Muscle layer of colon (tissue), 2 donors: ENCODE measurements around the gene SATB1.

Experiments used
- H3K27ac ChIP-seq: one replicate; pipeline ENCODE4 v1.7.0; 2013; ENCODE audit warnings: low read depth, mild to moderate bottlenecking, low read length, moderate library complexity
- H3K27me3 ChIP-seq, 2 donors: one replicate each; pipeline ENCODE4 v1.7.0; 2013; ENCODE audit warnings: low read length in 2 of 2, mild to moderate bottlenecking in 2 of 2; ENCODE audit not compliant: insufficient read depth in 2 of 2, control insufficient read depth in 1 of 2
- H3K36me3 ChIP-seq: one replicate; pipeline ENCODE4 v1.7.0; 2013; ENCODE audit warnings: mild to moderate bottlenecking, low read length; ENCODE audit not compliant: insufficient read depth
- H3K4me1 ChIP-seq: one replicate; pipeline ENCODE4 v1.7.0; 2013; ENCODE audit warnings: mild to moderate bottlenecking, low read length; ENCODE audit not compliant: insufficient read depth
- H3K4me3 ChIP-seq, 2 donors: one replicate each; pipeline ENCODE4 v1.7.0; 2013; ENCODE audit warnings: low read length in 2 of 2, low read depth in 1 of 2, mild to moderate bottlenecking in 1 of 2, moderate library complexity in 1 of 2
- H3K9ac ChIP-seq: one replicate; pipeline ENCODE4 v1.7.0; 2013; ENCODE audit warnings: low read length
- H3K9me3 ChIP-seq: one replicate; pipeline ENCODE4 v1.7.0; 2013; ENCODE audit warnings: mild to moderate bottlenecking, low read length
- donor health status: abdominal sarcoma.
- donor health status: Adenocarcinoma of cecum.

The SATB1 gene

DNA sequence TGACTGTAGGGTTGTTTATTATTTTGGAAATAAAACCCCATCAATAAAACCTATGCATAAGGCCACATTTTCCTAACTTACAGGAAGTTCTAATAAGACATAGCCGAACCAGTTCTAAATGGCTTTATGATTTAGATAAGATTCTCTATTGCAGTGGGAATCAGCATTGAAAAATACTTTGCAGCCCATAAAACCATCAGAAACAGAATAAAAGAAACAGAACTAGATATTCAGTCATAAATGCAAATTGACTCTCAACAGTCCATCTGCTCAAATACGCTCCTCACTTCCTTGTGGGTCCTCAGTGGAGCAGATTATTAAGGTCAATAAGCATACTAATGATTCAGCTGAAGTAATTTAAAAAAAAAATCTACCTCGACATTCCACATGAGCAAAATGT, 8.8 kb downstream of the SATB1 start:
- Histone ChIP-seq H3K9me3 (no peaks in the 10 kb centered on the region), H3K27ac (no peak overlapping the region), H3K9ac (no peak overlapping the region), H3K4me1 (peaks cover 25% of the 10 kb centered on the region), H3K36me3 (peaks cover 22% of the 10 kb centered on the region), H3K4me3 (no peak overlapping the region), H3K27me3 (no peaks in the 10 kb centered on the region)

DNA sequence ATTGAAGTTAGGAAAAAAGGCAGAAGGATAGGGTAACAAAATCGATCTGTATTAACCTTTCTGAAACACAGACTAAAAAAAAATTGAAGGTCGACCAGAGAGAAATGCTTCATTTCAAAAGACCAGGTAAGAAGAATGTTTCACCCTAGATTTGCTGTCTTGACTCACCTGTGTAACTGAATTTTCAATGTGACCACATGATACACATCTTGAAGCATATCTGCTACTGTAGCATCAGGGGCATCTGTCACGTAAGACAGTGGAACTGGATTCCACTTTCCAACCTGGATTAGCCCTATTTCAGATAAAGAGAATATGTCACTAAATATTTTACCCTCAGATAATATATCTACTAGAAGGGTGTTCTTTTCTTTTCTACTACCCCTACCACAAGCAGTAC, 9.3 kb downstream of the SATB1 start:
- H3K27ac ChIP-seq: no peak overlapping the region
- no peaks in the 10 kb centered on the region for H3K27me3 ChIP-seq
- peaks cover 25% of the 10 kb centered on the region for H3K4me1 ChIP-seq
- H3K36me3 ChIP-seq: peaks cover 22% of the 10 kb centered on the region
- no peak overlapping the region for H3K4me3 ChIP-seq
- no peaks in the 10 kb centered on the region for H3K9me3 ChIP-seq
- H3K9ac ChIP-seq: no peak overlapping the region

DNA sequence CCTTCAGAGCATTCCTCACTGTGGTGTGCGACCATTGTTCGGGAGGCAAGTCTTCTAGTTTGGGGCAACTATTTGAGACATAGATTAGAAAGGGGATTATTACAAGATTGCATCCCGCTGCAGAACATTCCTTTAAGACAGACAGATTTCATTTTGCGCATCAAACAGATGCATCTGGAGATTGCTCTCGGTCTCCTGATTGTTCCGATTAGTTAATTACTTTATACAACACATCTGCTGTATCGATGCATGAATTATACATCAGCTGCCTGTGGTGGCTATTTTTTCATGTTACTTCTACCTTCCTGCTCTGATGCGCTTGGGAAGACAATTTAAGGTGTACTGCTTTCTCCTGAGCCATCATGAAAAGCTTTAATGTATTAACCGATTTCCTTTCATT, 10.0 kb downstream of the SATB1 start:
- Histone ChIP-seq H3K9me3 (no peaks in the 10 kb centered on the region), H3K9ac (no peak overlapping the region), H3K4me1 (peaks cover 25% of the 10 kb centered on the region), H3K36me3 (peaks cover 16% of the 10 kb centered on the region), H3K27ac (no peak overlapping the region), H3K4me3 (no peak overlapping the region), H3K27me3 (no peaks in the 10 kb centered on the region)

DNA sequence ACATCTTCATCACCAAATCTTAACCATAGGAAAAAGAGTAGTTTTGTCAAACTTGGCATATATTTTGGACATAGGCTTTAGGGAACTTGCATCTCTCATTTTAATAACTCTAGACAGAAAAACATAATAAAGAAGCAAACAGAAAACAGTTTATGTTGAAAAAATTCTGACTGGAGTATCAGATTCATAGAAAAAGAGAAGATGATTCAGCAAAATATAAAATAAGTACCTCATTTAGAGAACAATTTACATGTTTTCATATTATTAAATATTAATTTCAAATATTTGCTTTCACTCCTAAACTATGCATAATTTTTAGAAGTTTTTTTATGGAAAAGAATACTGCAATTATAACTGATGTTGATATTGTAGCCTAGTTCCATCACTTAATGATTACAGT, 12.5 kb downstream of the SATB1 start:
- Histone ChIP-seq H3K4me1 (peaks cover 8% of the 10 kb centered on the region), H3K4me3 (no peak overlapping the region)

DNA sequence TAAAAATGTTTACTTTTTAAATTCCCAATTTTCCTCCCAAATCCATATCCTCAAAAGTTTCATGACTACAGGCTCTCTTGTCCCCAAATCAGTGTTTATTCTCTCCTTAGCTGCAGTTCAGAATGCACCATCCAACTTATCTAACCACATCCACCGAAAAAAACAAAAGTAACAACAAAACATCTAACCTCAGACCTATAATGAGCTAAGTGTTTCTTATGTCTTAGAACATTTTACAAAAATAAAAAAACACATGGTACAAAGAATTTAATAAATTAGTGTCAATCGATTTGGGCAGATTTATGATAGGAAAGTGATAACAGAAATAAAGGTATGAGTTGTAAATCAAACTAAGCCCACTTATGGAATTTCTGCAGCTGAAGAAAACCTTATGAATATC, 13.6 kb downstream of the SATB1 start:
- Histone ChIP-seq H3K4me1 (peaks cover 5% of the 10 kb centered on the region), H3K27me3 (no peaks in the 10 kb centered on the region), H3K27ac (no peak overlapping the region), H3K9ac (no peak overlapping the region), H3K36me3 (peaks cover 16% of the 10 kb centered on the region), H3K9me3 (no peaks in the 10 kb centered on the region), H3K4me3 (no peak overlapping the region)

More for the DNA sequence above, 12.5 kb downstream of the SATB1 start:
- Histone ChIP-seq H3K36me3 (peaks cover 16% of the 10 kb centered on the region), H3K27ac (no peak overlapping the region), H3K9ac (no peak overlapping the region), H3K9me3 (no peaks in the 10 kb centered on the region), H3K27me3 (no peaks in the 10 kb centered on the region)

DNA sequence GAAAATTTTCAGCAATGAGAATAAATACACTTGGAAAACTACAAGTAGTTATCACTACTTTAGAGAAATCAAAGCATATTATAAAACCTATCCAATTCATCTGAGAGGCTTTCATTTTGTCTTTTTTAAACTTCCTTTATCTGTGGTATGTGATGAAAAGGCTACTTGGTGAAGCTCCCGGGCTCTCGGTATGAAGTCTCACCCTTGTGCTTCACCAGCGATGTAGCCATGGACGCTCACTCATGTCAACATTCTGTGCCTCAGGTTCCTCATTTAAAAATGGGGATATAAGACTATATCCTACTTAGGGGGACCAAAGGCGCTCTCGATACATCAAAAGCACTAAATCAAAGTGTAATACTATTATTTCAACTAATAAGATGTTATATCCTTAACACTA, 14.9 kb downstream of the SATB1 start:
- no peak overlapping the region for H3K27ac ChIP-seq
- H3K9me3 ChIP-seq: no peaks in the 10 kb centered on the region
- H3K9ac ChIP-seq: no peak overlapping the region
- no peak overlapping the region for H3K4me3 ChIP-seq
- no peaks in the 10 kb centered on the region for H3K27me3 ChIP-seq
- H3K36me3 ChIP-seq: peaks cover 11% of the 10 kb centered on the region
- H3K4me1 ChIP-seq: peaks cover 11% of the 10 kb centered on the region

DNA sequence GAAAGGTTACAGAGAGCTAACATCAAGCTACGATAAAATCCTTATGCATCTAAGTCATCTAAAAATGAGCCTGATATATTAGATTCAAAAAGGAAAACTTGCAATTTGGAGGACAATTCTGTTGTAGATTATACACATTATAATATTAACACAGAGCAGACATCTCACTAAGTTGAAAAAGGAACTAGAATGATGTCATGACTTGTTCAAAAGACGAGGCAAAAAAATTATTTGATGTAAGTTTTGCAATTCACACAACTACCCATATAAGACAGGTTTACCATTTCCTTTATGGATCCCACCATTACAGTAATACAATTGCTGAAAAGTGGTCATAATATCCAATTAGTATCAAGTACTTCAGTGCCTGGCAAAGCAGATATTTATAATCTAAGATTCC, 15.9 kb downstream of the SATB1 start:
- no peak overlapping the region for H3K4me3 ChIP-seq
- H3K4me1 ChIP-seq: peaks cover 12% of the 10 kb centered on the region

DNA sequence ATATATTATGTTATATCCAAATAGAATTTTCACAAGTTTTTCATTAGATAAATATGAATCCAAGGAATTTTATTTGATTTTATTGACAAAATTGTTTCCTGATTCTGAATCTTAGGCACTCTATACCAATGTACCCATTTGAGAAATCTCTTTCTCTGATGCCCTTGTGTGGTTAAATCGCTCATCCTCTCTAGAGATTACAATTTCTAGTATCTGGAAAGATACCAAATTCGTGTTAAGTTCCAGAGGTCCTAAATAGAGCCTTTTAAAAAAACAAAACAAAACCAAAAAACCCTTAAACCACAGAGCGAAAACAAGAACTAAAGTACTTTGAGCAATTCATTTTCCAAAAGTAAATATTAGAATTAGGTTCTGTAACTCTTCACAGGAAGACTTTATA, 20.0 kb downstream of the SATB1 start:
- Histone ChIP-seq H3K9ac (no peak overlapping the region), H3K27me3 (no peaks in the 10 kb centered on the region), H3K4me3 (no peak overlapping the region), H3K27ac (no peak overlapping the region), H3K4me1 (peaks cover 46% of the 10 kb centered on the region), H3K36me3 (no peaks in the 10 kb centered on the region), H3K9me3 (no peaks in the 10 kb centered on the region)

More for the DNA sequence above, 15.9 kb downstream of the SATB1 start:
- no peak overlapping the region for H3K27ac ChIP-seq
- no peaks in the 10 kb centered on the region for H3K9me3 ChIP-seq
- peaks cover 4% of the 10 kb centered on the region for H3K36me3 ChIP-seq
- no peaks in the 10 kb centered on the region for H3K27me3 ChIP-seq
- no peak overlapping the region for H3K9ac ChIP-seq

DNA sequence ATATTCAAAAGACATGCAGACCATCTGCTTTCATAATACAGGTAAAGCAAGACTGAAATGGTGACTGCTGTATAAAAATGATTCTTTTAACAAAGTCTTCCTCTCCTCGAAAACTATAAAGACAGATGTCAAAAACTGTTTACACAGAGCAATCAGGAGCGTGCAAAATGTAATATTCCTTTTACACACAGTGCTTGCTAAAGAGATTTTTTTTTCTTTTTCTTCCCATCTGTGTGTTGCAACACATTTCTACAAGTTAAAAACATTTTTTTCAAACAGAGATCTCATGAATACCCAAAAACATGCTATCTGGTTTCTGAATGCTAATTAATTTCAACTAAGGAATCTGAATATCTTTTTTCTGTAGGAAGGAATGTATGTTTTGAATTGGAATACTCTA, 22.1 kb downstream of the SATB1 start:
- Histone ChIP-seq H3K36me3 (peaks cover 4% of the 10 kb centered on the region), H3K27ac (no peak overlapping the region)

DNA sequence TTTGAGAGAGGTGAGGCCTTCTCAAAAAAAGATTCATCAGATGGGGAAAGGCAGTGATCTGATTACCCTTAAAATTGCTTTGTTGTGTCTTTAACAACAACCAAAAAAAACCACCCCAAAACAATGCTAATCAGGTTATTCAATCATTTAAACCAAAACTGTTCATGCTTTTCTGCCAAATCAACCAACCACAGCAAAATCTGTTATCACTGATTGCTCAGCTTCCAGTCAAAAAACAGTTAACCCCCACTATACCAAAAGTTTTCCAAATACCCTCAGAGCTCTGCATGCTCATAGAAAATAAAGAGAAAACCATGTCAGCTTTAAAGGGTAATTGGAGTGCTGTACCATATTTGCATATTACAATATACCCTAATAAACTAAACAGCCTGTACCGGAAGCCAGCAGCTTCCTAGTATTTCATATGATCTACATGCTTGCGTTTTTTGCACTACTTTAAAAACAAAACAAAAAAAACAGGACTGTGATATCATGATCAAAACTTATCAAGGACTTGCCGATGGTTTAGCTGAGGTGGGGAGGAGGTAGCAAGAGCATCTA, 22.8 kb downstream of the SATB1 start:
- H3K9ac ChIP-seq: no peak overlapping the region
- peaks cover 41% of the 10 kb centered on the region for H3K4me1 ChIP-seq
- H3K36me3 ChIP-seq: peaks cover 4% of the 10 kb centered on the region
- H3K4me3 ChIP-seq: no peak overlapping the region
- H3K27ac ChIP-seq: peak overlapping the region; percentile 51
- H3K9me3 ChIP-seq: no peaks in the 10 kb centered on the region
- H3K27me3 ChIP-seq: no peaks in the 10 kb centered on the region

More for the DNA sequence above, 22.1 kb downstream of the SATB1 start:
- H3K4me3 ChIP-seq: no peak overlapping the region
- no peaks in the 10 kb centered on the region for H3K9me3 ChIP-seq
- no peaks in the 10 kb centered on the region for H3K27me3 ChIP-seq
- H3K4me1 ChIP-seq: peaks cover 41% of the 10 kb centered on the region
- no peak overlapping the region for H3K9ac ChIP-seq

DNA sequence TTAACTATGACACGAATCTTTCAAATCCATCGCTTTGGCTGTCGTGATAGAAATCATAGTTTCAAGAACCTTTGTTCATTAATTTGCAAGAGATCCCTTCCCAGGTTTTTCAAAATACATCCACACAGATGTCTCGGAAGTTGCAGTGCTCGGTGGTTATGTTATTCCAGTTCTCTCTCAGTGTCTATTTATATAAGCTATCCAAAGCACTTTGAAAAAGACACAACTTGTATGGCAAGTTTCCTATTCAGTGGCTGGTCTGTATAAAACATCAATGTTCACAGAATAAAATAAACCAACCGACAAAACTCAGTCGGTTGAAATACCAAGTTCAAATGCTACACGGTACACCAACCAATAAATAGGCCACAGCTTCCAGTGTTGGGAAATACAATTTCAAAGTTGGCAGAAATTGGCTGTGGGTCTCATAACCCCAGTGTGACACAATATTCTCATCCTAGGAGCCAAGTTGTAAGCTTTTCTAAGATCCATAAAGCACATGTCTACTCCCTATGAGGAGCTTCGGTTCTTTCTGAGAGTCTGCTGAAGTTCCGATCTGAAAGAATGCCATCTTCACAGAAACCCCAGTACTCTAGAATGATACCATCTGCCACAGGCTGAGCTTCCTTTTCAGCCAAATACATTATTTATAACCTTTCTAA, 23.7 kb downstream of the SATB1 start:
- peaks cover 7% of the 10 kb centered on the region for H3K36me3 ChIP-seq
- H3K27ac ChIP-seq: peak overlapping the region; percentile 56
- H3K9me3 ChIP-seq: no peaks in the 10 kb centered on the region
- H3K4me1 ChIP-seq: peaks cover 41% of the 10 kb centered on the region
- no peaks in the 10 kb centered on the region for H3K27me3 ChIP-seq
- H3K4me3 ChIP-seq: no peak overlapping the region
- H3K9ac ChIP-seq: no peak overlapping the region

DNA sequence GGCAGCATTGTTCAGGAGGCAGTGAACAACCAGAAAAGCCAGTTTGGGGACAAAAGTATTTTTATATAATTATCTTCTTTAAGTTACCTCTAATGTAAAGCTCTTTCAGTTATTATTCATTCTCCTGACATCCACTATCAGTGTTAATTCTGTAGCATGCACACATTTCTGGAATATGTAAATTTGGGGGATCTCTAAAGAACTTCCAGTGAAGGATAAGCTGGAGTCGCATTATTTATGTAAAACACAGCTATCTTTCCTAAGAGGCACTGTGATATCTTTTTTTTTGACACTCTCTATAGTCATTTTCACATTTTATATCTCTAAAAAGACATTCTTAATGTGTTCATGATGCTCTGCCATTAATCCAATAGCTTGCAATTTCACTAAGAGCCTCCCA, 26.7 kb downstream of the SATB1 start:
- Histone ChIP-seq H3K4me3 (no peak overlapping the region), H3K27ac (no peak overlapping the region), H3K9me3 (no peaks in the 10 kb centered on the region), H3K27me3 (no peaks in the 10 kb centered on the region), H3K9ac (no peak overlapping the region), H3K4me1 (peaks cover 26% of the 10 kb centered on the region), H3K36me3 (peaks cover 27% of the 10 kb centered on the region)
